ENCODE measurements around the gene KCNAB1.

The KCNAB1 gene

GRCh38 chr3:156445117-156446090 is 325.0 kb downstream of the KCNAB1 start:
- in situ Hi-C loops (cut with HindIII; ENCODE audit: low pct_ligation_motif_present, low pct_unique_long_range_greater_than_20kb, low sequenced_read_pairs): no loop called here
- no peak for DNase-seq

GRCh38 chr3:156448300-156448699 is 327.9 kb downstream of the KCNAB1 start:
- in situ Hi-C loops (cut with HindIII; ENCODE audit: low pct_ligation_motif_present, low pct_unique_long_range_greater_than_20kb, low sequenced_read_pairs): no loop called here
- peak; percentile 49 for DNase-seq

GRCh38 chr3:156449710-156450574 is 329.6 kb downstream of the KCNAB1 start:
- DNase-seq: peak; percentile 28
- in situ Hi-C loops (cut with HindIII; ENCODE audit: low pct_ligation_motif_present, low pct_unique_long_range_greater_than_20kb, low sequenced_read_pairs): no loop called here

GRCh38 chr3:156455839-156456238 is 335.5 kb downstream of the KCNAB1 start:
- no peak for DNase-seq
- in situ Hi-C loops (cut with HindIII; ENCODE audit: low pct_ligation_motif_present, low pct_unique_long_range_greater_than_20kb, low sequenced_read_pairs): no loop called here

GRCh38 chr3:156456771-156457224 is 336.4 kb downstream of the KCNAB1 start:
- in situ Hi-C loops (cut with HindIII; ENCODE audit: low pct_ligation_motif_present, low pct_unique_long_range_greater_than_20kb, low sequenced_read_pairs): no loop called here
- DNase-seq: no peak

GRCh38 chr3:156459434-156459833 is 339.1 kb downstream of the KCNAB1 start:
- DNase-seq: no peak
- in situ Hi-C loops (cut with HindIII; ENCODE audit: low pct_ligation_motif_present, low pct_unique_long_range_greater_than_20kb, low sequenced_read_pairs): no loop called here

GRCh38 chr3:156460206-156460611 is 339.8 kb downstream of the KCNAB1 start:
- no peak for DNase-seq
- in situ Hi-C loops (cut with HindIII; ENCODE audit: low pct_ligation_motif_present, low pct_unique_long_range_greater_than_20kb, low sequenced_read_pairs): no loop called here

GRCh38 chr3:156461889-156462288 is 341.5 kb downstream of the KCNAB1 start:
- in situ Hi-C loops (cut with HindIII; ENCODE audit: low pct_ligation_motif_present, low pct_unique_long_range_greater_than_20kb, low sequenced_read_pairs): no loop called here
- DNase-seq: no peak

- DNase-seq: no peak
- in situ Hi-C loops (cut with HindIII; ENCODE audit: low pct_ligation_motif_present, low pct_unique_long_range_greater_than_20kb, low sequenced_read_pairs): no loop called here
These were observed 342.7 kb downstream of the KCNAB1 start for GRCh38 chr3:156463123-156463522.

GRCh38 chr3:156465194-156465593 is 344.8 kb downstream of the KCNAB1 start:
- no peak for DNase-seq

GRCh38 chr3:156469456-156469855 is 349.1 kb downstream of the KCNAB1 start:
- in situ Hi-C loops (cut with HindIII; ENCODE audit: low pct_ligation_motif_present, low pct_unique_long_range_greater_than_20kb, low sequenced_read_pairs): no loop called here
- DNase-seq: no peak

More at GRCh38 chr3:156465194-156465593, 344.8 kb downstream of the KCNAB1 start:
- in situ Hi-C loops (cut with HindIII; ENCODE audit: low pct_ligation_motif_present, low pct_unique_long_range_greater_than_20kb, low sequenced_read_pairs): no loop called here

GRCh38 chr3:156471431-156471830 is 351.1 kb downstream of the KCNAB1 start:
- DNase-seq: no peak
- in situ Hi-C loops (cut with HindIII; ENCODE audit: low pct_ligation_motif_present, low pct_unique_long_range_greater_than_20kb, low sequenced_read_pairs): no loop called here

- in situ Hi-C loops (cut with HindIII; ENCODE audit: low pct_ligation_motif_present, low pct_unique_long_range_greater_than_20kb, low sequenced_read_pairs): no loop called here
These were observed 351.8 kb downstream of the KCNAB1 start for GRCh38 chr3:156472150-156472549.

GRCh38 chr3:156472684-156473083 is 352.3 kb downstream of the KCNAB1 start:
- in situ Hi-C loops (cut with HindIII; ENCODE audit: low pct_ligation_motif_present, low pct_unique_long_range_greater_than_20kb, low sequenced_read_pairs): no loop called here
- no peak for DNase-seq

More at GRCh38 chr3:156472150-156472549, 351.8 kb downstream of the KCNAB1 start:
- no peak for DNase-seq

GRCh38 chr3:156473341-156473740 is 353.0 kb downstream of the KCNAB1 start:
- in situ Hi-C loops (cut with HindIII; ENCODE audit: low pct_ligation_motif_present, low pct_unique_long_range_greater_than_20kb, low sequenced_read_pairs): no loop called here
- no peak for DNase-seq

- in situ Hi-C loops (cut with HindIII; ENCODE audit: low pct_ligation_motif_present, low pct_unique_long_range_greater_than_20kb, low sequenced_read_pairs): no loop called here
These were observed 354.4 kb downstream of the KCNAB1 start for GRCh38 chr3:156474560-156475389.

GRCh38 chr3:156477323-156477722 is 356.9 kb downstream of the KCNAB1 start:
- in situ Hi-C loops (cut with HindIII; ENCODE audit: low pct_ligation_motif_present, low pct_unique_long_range_greater_than_20kb, low sequenced_read_pairs): no loop called here
- DNase-seq: no peak

More at GRCh38 chr3:156474560-156475389, 354.4 kb downstream of the KCNAB1 start:
- DNase-seq: no peak

- in situ Hi-C loops (cut with HindIII; ENCODE audit: low pct_ligation_motif_present, low pct_unique_long_range_greater_than_20kb, low sequenced_read_pairs): no loop called here
- no peak for DNase-seq
These were observed 358.5 kb downstream of the KCNAB1 start for GRCh38 chr3:156478891-156479290.
